GM19467 (cell line): ENCODE data around the gene PAPPA2.
A peak's percentile ranks its signal among the peaks of the same experiment; 100 is the strongest.
"Not testable (repeated sequence)": the region's sequence is repeated elsewhere in the genome, so short reads cannot be mapped to it uniquely, and the experiment has no call there.

Source experiments
- ATAC-seq: cut with Tn5 transposase; IDR thresholded peaks from one replicate; pipeline ENCODE4 v1.9.1; 2021; ENCODE audit warnings: mild to moderate bottlenecking, moderate library complexity; ENCODE audit not compliant: unreplicated experiment

The PAPPA2 gene

DNA sequence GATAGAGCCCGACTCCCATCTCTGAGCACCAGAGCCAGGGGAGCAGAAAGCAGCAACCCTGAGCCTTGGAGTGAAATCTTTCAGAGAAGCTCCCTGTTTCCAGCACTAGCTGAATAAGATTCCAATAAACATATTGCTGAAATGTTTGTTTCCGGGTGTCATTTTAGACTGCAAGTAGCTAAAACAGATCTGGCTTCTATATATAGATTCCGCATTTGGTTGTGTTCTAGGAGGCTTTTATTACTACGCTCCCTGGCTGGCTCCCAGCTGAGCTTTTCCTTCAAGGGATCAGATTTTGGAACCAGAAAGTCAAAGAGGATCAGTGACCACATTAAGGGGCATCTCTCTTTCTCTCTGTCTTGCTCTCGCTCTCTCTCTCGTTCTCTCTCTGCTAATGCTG, 88.2 kb downstream of the PAPPA2 start:
- no peak for ATAC-seq

DNA sequence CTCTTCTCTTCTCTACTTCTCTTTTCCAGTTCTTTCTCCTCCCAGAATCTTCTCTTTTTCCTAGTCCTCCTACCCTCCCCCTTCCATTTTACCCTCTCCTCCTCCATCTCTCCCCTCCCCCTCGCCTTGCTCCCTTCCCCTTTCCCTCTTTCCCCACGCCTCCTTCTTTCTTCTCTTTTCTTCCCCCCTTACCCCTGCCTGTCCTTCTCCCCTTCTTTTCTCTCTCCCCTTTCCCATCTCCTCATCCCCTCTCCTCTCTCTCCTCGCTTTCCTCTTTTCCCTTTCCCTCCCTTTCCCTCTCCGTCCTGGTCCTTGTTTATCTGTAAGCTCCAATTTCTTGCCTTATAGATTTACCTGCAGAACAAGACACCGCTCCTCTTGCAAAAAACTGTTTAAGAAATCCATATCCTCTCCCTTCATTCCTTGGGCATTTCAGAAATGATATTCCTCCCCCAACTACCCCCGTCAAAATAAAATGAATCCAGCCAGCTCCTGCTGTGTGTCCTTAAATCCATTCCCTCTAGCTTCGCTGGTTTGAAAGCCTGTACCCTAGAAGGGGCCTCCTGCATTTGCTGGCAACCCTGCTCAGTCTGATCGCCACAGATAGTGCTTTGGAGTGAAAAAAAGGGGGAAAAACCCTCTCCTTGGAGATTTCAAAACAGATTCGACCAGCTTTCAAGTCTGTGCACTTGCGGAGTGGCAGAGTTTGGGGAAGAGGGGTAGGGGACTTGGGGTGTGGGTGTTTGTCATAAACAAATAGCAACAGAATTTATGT, 89.4 kb downstream of the PAPPA2 start:
- ATAC-seq = no peak

DNA sequence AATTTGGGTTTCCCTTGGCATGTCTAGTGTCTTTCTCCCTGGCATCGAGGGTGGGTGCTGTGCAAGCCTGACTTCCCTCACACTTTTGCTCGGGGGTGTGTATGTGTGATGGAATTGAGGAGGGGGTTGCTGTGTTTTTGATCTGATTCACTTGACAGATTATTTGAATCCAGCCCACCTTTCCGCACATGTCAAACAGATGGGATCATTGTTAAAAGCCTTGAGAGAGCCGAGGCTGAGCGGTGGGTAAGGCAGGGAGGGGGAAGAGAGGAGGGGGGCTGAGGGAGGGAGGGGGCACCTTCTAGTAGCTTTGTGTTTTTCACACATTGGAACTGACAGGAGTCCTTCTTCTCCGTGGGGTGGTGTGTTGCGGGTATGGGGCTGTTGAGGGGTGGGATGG, 90.0 kb downstream of the PAPPA2 start:
- ATAC-seq = no peak

DNA sequence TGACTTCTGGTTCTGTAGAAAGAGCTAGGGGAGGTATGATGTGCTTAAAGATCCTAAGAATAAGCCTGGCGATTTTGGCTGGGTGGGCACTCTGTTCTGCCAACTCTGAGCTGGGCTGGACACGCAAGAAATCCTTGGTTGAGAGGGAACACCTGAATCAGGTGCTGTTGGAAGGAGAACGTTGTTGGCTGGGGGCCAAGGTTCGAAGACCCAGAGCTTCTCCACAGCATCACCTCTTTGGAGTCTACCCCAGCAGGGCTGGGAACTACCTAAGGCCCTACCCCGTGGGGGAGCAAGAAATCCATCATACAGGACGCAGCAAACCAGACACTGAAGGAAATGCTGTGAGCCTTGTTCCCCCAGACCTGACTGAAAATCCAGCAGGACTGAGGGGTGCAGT, 93.3 kb downstream of the PAPPA2 start:
- ATAC-seq = no peak

DNA sequence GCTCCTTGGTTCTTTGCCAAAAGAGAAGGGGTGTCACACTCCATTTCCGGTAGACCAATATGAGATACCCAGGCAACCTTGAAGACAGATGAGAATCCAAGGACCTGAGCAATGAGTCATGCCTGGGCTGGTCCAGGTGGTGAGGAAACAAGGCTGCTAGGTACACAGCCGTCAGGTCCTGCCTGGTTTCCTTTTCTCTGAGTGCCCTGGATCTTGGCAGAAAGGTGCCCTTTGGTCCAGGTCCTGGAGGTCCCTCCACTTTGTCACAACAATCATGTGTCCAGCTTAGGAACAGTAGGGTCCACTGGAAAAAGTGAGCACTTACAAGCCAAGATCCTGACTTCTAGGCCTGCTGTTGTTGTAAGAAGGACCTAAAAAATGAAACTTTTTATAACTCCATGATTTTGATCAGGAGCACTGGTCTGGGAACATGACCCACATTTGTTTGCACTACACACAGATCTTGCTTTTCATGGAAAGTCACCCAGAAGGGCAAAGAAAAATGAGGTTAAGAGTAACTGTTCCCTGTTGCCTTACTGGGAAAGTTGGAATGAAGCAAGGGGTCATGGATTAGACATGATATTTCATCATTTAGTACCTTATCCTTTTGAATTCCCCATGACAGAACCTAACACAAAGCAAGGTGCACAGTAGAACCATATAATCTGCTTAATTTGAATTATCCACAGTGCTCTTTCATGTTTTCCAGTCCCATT, 94.7 kb downstream of the PAPPA2 start:
- ATAC-seq = no peak

DNA sequence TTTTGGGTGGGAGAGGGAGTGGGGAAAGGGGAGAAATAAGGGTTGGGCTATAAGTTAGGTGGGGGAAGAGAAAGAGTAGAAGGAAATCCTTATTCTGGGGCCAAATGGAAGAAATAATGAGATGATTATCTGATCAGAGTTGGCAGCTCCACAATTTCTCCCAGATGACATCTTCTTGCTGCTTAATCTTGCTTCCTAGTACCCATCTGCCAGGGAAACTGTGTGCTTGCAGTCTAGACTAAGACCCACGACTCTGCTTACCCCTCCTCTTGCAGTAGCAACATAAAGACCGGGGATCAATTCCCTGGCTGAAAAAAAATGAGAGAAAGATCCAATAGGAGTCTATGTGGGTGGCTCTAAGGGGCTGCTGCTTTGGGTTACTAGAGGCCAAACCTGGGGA, 95.6 kb downstream of the PAPPA2 start:
- ATAC-seq = no peak

DNA sequence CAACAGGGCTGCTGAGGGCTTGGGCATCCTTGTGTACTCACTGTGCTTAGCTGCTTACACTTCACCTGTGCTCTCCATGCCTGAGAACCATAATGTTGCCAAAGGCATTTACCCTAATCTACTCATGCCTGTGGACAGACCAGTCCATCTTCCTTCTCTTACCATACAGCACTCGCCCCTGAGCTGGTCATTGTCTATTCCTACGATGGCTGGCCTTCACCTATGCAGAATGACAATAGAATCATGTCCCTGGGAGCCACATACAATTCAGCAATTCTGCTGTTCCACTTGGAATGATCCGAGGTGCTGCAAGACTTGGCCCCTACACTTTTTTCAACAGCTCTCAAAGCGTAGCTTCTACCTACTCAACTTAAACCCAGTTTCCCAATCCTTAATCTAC, 96.5 kb downstream of the PAPPA2 start:
- no peak for ATAC-seq

DNA sequence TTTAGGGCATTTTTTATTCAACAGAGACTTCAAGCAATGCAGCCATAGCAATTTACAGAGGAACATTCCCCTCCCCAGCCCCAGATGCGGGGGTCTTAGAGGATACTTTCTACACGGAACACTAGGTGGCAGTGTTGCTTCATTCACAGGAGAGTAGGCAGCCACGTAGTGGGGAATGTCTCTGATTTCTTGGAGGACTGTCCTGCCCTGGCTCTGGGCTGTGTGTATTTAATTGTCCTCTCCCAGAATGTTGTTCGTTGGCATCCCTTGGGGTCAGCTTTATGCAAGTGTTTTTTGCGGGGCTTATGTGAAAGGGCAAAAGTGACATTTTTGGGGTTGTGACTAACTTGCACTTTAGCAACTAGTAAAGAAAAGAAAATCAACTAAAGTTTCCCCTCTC, 96.9 kb downstream of the PAPPA2 start:
- peak; percentile 63 for ATAC-seq

DNA sequence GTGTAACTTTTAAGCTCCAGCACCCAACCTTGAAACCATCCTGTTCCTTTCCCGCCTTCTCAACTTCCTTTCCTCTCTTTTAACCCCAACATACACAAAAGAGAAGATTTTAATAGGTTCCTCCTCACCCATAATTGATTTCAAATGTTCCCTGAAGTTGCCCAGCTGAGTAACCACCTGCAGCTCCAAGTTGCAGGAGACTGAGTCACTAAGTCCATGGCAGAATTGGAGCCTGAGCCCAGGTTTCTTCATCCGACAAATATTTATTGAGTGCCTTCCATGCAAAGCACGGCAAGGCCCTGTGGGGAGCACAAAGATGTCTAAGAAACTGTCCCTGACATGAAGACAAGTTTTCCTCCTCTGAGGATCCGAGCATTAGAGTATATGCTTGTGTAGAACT, 97.7 kb downstream of the PAPPA2 start:
- ATAC-seq = no peak

DNA sequence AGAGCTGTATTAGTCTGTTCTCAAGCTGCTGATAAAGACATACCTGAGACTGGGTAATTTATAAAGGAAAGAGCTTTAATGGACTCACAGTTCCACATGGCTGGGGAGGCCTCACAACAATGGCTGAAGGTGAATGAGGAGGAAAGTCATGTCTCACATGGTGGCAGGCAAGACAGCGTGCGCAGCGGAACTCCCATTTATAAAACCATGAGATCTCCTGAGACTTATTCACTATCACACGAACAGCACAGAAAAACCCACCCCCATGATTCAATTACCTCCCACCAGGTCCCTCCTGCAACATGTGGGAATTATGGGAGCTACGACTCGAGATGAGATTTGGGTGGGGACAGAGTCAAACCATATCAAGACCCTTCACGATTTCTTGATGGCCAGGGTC, 98.8 kb downstream of the PAPPA2 start:
- not testable (repeated sequence) for ATAC-seq

DNA sequence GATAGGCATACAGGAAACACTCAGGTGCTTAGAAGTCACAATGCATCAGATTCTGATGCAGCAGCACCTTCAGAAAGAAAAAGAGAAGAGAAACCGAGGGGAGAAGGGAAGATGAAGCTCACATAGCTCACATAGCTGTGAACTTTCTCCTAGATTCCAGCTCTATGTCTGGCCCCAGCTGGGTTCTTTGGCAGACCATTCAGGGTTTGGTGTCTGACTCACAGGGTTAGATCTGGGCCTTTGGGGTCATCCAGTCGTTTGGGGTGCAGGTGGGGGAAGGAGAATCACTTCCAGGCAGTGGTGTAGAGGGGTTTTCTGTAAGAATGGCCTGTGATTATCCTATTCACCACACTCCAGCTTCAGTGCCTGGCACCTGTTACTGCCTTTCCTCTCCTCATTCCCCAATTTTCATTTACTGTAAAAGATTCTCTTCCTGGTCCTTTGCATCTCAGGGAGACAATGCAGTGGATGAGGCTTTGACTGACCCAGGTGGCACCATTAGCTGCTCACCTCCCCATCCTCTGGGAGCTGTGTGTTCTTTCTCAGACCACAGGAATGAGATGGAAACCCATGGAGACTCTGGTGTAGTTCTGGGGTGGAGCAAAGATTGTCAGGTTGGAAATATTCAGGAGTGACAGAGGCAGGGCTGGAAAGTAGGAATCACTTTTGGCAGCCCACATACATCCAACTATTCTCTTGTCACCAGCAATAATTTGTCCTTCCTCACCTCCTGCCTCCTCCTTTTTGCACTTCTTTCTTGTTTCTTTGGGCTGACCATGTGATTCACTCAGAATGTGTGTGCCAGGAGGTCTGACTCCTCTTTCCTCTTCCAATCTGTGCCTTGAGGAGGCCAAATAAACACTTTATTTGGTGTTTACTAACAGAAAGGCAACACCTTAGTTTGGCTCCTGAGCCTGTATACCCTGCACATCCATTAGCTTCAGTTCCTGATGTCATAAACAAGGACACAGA, 103.3 kb downstream of the PAPPA2 start:
- no peak for ATAC-seq

DNA sequence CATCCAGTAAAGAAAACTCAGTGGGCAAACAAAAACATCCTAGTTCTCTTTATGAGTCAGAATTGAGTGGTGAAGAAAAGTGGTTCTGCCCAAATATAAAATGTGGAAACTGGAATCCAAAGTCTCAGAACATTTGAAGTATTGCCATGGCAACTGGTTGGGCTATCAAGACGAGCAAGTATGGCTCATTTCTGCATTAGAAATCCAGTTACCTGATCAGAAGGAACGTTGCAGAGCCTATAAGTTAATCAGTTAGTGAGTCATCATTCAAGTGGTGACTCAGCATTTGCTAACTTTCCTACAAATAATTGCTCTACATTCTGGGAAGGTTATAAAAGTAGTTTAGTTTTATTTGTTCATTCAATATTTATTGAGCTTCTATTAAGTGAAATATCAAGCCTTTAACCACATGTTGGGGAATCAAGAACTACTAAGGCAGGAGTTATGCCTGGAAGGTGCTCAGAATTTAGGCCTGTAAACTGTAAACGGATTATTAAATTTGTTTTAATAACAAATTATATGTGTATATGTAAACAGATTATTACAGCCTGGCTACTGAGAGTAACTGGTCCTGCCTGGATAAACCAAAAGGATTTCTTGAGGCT, 104.3 kb downstream of the PAPPA2 start:
- no peak for ATAC-seq

DNA sequence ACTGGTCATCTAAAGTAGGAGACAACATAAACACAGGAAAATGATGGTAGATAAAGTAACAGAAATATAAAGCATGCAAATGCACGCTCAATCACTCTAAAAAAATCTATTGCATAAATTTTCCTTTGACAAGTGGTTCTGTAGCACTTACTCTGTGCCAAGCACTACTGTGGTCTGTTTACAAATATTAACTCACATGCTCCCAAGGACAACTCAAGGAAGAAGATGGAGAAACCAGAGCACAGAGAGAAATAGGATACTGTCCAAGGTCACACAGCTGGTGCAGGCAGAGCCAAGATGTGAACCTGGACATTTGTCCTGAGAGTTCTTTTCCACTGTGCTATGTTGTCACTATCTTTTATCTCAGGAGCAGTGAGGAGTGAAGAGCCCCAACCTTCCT, 105.2 kb downstream of the PAPPA2 start:
- ATAC-seq = no peak

DNA sequence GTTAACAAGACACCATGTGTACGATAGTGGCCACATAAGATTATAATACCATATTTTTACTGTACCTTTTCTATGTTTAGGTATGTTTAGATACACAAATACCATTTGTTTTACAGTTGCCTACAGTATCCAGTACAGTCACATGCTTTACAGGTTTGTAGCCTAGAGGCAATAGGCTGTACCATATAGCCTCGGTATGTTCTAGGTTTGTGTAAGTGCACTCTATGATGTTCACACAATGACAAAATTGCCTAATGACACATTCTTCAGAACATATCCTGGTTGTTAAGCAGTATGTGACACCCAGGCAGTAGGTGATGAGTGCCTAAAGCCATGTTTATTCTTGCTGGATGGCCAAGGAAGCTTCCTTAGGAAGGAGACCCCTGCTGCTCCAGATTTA, 111.8 kb downstream of the PAPPA2 start:
- ATAC-seq = no peak

DNA sequence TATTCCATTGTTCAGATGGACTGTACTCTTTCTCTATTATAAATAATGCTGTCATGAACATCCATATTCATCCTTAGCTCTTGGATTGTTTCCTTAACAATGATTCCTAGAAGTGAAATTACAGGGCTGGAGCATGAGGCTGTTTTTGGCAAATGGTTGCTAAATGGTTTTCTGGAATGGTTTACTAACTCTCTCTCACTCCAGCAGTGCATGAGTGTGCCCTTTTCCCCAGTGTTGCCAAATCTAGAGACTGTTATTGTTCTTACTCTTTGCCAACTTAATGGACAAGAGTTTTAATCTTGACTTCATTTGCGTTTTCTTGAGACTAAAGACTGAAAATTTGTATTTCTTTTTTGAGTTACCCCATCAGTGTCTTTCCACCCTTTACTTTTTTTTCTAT, 113.0 kb downstream of the PAPPA2 start:
- ATAC-seq = no peak

DNA sequence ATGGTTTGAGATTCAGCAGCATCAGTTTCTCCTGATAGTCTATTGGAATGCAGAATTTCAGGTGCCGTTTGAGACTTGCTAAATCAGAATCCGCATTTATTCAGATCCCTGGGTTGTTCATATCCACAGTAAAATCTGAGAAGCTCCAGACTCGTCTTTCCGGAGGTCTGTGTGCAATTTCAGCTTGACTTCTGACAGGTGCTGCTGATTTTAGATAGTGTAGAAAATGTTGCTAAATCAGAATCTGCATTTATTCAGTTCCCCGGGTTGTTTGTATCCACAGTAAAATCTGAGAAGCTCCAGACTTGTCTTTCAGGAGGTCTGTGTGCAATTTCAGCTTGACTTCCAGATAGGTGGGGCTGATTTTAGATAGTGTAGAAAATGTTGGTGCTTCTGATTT, 113.7 kb downstream of the PAPPA2 start:
- no peak for ATAC-seq

DNA sequence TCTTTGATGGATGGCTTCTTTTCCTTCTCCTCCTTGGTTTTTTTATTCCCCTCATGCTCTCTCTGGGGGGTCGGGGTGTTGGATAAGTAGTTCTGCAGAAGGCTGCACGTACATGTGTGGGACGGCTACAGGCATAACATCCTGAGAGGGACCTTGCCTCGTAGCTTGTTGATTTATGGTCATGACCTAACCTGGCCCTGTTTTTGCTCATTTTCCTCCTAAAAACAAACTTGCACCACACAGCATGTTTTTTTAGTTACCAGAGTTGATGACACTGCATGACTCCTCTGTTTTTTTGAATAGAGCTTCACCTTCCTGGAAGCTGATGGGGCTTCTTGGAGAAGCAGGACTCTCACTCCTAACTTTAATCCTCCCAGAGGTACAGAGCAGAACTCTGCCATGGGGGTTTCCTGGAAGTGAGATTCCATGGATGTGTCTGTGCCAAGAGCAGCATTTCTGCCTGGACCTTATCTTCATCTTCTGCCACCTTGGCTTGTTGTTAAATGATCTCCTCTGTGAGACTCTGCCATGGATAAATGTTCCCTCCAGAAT, 114.7 kb downstream of the PAPPA2 start:
- ATAC-seq = no peak

DNA sequence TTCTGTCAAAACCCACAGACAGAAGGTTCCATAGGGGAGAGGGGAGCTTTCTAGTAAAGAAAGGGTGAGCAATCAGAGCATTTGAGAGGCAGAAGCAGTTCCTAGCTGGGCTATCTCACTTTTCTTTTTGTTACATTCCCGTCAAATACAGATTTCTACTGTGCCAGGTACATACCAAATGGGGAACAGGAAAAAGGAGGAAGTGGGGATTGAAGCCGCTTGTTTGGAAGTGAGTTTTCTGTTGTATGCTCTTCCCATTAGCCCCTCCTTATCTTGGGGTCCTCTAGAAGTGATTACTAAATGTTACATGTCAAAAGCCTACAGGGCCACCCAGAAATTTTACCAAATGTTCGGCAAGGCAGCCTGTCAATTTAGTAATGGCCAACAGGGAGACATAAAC, 116.1 kb downstream of the PAPPA2 start:
- ATAC-seq = no peak

DNA sequence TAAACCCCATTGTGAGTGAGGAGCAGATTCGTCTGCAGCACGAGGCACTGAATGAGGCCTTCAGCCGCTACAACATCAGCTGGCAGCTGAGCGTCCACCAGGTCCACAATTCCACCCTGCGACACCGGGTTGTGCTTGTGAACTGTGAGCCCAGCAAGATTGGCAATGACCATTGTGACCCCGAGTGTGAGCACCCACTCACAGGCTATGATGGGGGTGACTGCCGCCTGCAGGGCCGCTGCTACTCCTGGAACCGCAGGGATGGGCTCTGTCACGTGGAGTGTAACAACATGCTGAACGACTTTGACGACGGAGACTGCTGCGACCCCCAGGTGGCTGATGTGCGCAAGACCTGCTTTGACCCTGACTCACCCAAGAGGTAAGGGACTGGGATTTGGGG, 132.2 kb downstream of the PAPPA2 start:
- no peak for ATAC-seq

DNA sequence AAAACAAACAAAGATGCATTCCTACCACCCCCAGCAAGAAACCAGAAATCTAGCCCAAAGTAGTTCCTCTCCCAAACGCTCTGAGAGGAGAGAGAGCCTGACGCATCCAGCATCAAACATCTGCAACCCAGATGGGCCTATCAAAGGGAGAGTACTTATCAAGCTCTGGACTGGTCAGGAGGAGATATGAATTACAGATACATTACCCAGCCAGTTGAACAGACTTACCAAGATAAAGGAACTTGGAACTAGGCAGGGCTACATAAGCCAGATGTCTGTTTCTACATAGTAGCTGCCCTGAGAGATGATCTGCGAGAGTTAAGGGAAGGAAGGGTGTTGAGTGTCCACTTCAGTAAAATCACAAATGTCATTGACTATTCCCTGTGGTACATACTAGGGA, 138.4 kb downstream of the PAPPA2 start:
- ATAC-seq = no peak
